Hepatic stellate cell (primary cell): ENCODE measurements around the gene CFAP74.
A peak's percentile ranks its signal among the peaks of the same experiment; 100 is the strongest.

Source experiments
- DNase-seq: peaks from one replicate; pipeline ENCODE4 v3.0.0; 2011; ENCODE audit warnings: low spot score

Gene CFAP74

DNA sequence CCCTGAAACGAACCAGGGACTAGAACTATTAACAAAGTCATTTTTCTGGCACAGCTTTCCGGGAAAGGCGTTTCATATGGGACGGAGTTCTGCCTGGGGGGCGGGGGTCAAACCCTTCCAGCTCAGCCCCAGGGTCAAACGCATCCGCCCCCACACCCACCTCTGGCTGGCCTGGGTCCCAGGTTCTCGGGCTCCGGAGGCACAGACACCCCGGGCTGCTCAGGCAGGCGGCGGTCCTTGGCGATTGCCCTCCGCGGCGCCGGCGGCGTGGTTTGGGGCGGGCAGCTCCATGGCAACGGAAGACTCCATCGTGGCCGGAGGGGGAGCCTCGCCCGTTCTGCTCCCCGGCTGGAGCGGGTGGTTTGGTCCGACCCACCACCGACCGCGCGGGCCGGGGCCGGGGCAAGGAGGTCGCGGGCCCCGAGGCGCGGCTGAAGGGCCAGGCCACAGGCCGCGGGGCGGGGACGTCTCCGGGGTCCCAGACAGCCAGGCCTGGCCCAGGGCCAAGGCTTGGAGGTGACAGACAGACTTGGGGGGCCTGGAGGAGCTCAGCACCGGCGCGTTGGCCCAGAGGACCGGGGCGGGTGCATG, at the start of gene CFAP74:
Gene CFAP74, minus strand, starts transcription at position 246 of the 591 bp plus-strand sequence. CDS start 12,830 bp downstream, outside the sequence.
- no peak for DNase-seq

DNA sequence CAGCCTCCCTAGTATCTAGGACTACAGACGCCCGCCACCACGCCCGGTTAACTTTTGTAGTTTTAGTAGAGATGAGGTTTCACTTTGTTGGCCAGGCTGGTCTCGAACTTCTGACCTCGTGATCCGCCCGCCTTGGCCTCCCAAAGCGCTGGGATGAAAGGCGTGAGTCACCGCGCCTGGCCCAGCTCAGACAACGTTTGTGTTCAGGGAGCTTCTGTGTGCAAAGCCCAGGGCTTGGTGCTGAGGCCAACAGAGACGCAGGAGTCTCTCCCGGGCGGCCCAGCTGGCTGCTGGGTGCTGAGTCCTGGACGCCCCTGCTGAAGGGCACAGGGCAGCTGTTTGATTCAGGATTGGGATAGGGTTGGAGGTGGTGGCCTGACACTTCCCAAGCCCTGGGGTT, 49.6 kb upstream of the CFAP74 start:
- DNase-seq = no peak

- DNase-seq = no peak
Measured at GRCh38 chr1:2052756-2053155, 49.2 kb upstream of the CFAP74 start.

- no peak for DNase-seq
Measured at GRCh38 chr1:2052054-2052679, 48.6 kb upstream of the CFAP74 start.

GRCh38 chr1:2050793-2051682, 47.5 kb upstream of the CFAP74 start:
- no peak for DNase-seq

GRCh38 chr1:2050461-2050792, 46.8 kb upstream of the CFAP74 start:
- DNase-seq = no peak

DNA sequence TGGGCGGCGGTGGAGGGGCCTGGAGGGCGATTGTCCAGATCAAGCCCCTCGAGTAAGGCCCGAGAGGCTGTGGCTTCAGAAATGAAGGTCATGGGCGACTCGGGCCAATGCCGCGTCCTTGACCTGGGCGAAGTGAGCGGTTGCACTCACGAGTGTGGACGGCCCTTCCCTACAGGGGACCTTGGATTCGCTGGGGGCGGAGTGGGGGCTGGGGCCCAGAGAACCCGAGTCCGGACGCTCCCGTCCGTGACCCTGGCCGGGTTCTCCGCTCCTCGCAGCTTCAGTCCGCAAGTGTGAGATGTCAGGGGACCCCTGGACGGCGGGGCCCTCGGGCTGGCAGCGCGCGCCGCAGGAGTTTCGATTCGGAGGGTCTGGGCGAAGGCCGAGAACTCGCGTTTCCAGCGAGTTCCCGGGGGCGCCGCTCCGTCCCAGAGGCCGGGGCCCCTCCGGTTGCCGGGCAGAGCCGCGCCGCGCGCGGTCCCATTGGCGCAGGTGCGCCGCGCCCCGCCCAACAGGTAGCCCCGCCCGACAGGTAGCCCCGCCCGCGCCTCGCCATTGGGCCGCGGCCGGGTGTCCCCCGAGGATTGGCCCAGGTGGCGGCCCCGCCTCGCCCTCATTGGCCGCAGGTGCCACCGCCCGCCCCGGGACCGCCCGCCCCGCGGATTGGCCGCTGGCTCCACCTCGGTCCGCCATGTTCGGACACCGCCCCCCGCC, 46.3 kb upstream of the CFAP74 start, which contains the start of gene PRKCZ:
Gene PRKCZ, plus strand, starts transcription at position 694 of the 714 bp plus-strand sequence. CDS start 220 bp downstream, outside the sequence.
- DNase-seq = no peak

GRCh38 chr1:2049225-2049717, 45.7 kb upstream of the CFAP74 start:
- DNase-seq = no peak

GRCh38 chr1:2047749-2048729, 44.5 kb upstream of the CFAP74 start:
- no peak for DNase-seq

DNA sequence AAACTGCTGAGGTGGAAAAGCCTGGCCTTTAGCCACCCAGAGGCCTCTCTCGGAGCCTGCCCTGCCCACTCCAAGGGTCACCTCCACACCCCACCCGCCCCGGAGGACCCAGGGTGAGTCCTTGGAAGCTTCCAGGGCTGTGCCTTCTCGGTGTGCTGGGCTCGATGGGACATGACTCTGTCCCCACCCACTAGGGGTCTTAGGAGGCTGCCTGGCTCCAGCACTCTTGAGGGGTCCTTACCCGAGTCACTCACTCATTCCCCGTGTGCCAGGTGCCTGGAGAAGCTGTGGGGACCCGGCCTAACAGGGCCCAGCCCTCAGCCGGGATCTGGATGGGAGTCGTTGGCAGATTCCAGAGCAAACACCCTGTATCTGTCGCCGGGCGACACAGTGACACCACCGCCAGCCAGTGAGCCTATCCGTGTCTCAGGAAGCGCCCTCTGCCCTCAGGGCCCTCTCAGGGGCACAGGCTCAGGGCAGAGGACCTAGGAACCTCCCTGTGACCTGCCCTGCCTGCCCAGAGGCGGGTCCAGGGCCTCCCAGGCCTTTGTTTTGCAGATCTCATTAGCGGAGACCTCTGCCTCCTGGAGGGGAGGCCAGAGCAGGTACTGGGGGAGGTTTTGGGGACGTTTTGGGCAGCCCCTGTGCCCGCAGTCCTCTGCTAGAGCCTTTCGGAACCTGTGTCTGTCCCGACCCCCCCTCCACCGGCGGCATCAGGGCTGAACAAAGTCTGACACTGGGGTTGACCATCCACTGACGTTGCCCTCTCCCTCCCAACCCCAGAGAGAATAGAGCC, 43.6 kb upstream of the CFAP74 start:
- no peak for DNase-seq

- no peak for DNase-seq
Measured at GRCh38 chr1:2046174-2046917, 42.8 kb upstream of the CFAP74 start.

DNA sequence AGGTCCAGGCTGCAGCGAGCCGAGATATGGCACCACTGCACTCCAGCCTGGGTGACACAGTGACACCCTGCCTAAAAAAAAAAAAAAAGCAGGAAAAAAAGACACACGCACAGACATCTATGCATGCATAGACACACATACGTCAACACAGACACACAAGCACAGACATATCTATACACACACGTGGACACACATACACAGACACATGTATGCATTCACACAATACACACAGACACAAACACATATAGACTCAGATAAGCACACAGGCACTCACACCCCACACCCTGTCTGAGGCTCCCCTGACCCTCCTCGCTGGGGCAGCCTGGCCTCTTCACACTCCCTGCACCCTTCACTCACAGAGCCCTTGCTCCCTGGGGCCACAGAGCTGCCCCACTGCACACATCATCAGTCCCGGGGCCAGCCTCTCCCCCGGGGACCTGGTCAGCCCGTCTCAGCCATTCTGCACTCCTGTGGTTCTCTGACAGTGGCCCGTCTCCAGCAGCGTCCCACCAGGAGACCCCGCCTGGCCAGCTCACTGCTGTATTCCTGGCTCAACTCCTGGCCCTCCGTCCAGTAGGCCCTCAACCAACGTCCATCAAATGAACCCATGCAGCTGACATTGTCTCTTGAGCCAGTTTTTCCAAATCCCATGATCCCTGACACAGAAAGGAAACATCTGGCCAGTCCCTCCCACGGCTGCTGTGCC, 42.0 kb upstream of the CFAP74 start:
- DNase-seq = no peak

DNA sequence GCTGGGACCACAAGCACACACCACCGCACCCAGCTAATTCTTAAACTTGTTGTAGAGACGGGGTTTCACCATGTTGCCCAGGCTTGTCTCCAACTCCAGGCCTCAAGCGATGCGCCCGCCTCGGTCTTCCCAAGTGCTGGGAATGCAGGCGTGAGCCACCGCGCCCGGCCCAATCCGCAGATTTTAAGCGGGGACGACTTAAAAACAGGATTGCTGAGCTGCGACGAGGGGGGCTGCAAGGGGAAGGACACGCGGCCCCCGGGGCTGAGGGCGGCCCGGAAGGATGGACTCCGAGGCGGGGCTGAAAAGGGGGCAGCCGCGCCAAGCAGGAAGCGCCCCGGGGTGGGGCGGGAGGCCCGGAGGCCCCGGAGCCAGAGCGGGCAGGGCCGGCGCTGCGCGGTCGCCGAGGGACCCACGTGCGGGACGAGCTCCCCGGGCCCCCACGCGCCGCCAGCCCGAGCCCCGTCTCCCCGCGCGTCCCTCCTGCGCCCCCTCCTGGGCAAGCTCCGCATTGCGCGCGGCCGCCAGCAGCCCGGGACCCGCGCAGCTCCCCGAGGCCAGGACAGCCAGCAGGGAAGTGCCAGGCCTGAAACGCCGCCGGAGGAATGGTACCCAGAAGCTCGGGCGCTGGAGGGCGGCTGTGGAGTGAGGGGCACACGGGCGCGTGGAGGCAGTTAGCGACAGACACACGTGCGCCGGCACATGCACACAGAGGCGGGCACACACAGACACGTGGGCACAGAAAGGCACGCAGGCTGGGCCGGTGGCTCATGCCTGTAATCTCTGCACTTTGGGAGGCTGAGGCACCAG, 41.1 kb upstream of the CFAP74 start:
- DNase-seq = peak; percentile 86

DNA sequence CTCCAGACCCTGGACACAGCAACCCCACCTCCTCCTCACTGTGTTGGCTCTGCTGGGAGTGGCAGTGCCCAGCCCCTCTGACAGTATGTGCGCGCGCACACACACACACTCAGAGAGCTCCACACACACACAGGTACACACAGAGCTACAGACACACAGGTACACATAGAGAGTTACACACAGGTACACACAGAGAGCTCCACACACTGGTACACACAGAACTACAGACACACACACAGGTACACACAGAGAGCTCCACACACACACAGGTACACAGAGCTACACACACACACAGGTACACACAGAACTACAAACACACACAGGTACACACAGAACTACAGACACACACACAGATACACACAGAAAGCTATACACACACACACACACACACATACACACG, 40.3 kb upstream of the CFAP74 start:
- DNase-seq = no peak

DNA sequence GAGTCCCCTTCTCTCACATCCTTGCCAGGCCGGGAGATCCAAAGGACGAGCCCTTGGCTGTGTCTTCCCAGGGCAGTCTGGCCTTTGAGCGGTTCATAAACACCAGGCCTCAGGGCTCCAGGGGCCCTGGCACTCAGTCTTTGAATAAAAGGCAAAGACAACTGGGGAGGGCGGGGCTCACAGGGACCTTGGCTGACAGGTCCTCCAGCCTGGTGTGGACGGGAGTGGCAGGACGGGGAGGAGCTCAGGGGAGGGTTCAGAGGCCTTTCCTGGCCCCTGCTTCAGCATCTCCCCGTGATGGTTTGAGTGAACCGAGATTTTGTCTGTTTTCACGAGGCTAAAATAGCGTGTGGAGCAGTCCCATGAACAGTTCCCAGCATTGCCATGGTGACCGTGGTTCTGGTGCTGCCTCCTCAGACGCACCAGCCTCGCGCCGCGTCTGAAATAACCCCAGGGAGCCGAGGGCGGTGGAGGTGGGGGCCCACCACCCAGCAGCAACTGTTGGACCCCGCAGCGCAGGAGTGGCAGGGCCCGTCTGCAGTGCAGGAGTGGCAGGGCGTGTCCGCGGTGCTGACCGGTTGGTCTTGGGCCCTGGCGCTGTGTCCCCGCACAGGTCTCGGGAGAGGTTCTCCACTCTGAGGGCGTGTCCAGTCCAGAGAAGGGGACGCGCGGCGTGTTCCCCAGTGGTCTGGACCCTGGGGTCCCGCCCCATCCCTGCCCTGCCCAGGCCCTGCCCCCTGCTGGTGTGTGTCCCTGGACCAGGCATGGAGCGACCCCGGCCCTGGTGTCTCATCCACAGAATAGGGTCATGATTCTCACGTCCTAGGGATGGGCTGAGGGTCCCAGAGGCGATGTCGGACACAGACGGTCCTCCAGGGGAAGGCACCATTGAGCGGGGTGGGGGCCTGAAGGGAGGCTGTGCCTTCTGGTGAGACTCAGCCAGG, 39.5 kb upstream of the CFAP74 start:
- no peak for DNase-seq

- no peak for DNase-seq
Measured at GRCh38 chr1:2041887-2042286, 38.3 kb upstream of the CFAP74 start.

DNA sequence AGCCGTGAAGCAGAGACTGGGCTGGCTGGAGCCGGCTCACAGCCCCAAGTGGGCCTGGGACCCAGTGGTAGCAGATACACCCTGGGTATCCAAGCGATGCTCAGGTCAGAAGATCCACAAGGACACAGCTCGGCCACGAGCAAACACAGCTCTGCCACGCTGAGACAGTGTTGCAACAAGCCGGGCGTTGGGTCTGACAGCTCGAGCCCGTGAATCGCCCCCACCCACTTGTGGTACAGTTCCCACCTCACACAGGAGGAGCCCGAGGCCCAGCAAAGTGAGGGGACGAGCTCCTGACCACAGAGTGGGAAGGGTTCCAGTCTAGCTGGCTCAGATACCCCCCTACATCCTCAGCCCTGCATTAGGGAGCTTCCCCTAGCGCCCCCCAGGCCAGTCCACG, 37.7 kb upstream of the CFAP74 start:
- no peak for DNase-seq
